NOMO-1 treated with dmso at 0.1 percent for 144 hours (cell line): Measurements from ENCODE around the gene ANGPT4.
"Not testable (repeated sequence)": the region's sequence is repeated elsewhere in the genome, so short reads cannot be mapped to it uniquely, and the experiment has no call there.

Experiments used
- DNase-seq: peaks from one replicate; lab custom pipeline; 2025; ENCODE audit not compliant: unreplicated experiment; lab: John Stamatoyannopoulos, UW

Gene ANGPT4

GRCh38 chr20:909641-910040 lies 6.5 kb downstream of the ANGPT4 start:
- no peak for DNase-seq

- DNase-seq, result no peak
Observed at GRCh38 chr20:906703-907270, 9.3 kb downstream of the ANGPT4 start.

GRCh38 chr20:906001-906520 lies 10.1 kb downstream of the ANGPT4 start:
- no peak for DNase-seq

- DNase-seq, result peak; percentile 72
Observed at GRCh38 chr20:905396-905961, 10.7 kb downstream of the ANGPT4 start.

GRCh38 chr20:904039-904545 lies 12.0 kb downstream of the ANGPT4 start:
- no peak for DNase-seq

- DNase-seq, result not testable (repeated sequence)
Observed at GRCh38 chr20:897436-897835, 18.7 kb downstream of the ANGPT4 start.

- DNase-seq, result no peak
Observed at GRCh38 chr20:896501-897025, 19.6 kb downstream of the ANGPT4 start.

GRCh38 chr20:892371-892770 lies 23.8 kb downstream of the ANGPT4 start:
- DNase-seq, result not testable (repeated sequence)

GRCh38 chr20:891706-892080 lies 24.4 kb downstream of the ANGPT4 start:
- no peak for DNase-seq

GRCh38 chr20:891058-891705 lies 25.0 kb downstream of the ANGPT4 start:
- DNase-seq, result no peak

GRCh38 chr20:890666-891057 lies 25.5 kb downstream of the ANGPT4 start:
- DNase-seq, result no peak

GRCh38 chr20:889932-890463 lies 26.1 kb downstream of the ANGPT4 start:
- no peak for DNase-seq

- DNase-seq, result no peak
Observed at GRCh38 chr20:889106-889505, 27.0 kb downstream of the ANGPT4 start.

- DNase-seq, result no peak
Observed at GRCh38 chr20:888057-888456, 28.1 kb downstream of the ANGPT4 start.

GRCh38 chr20:887137-887536 lies 29.0 kb downstream of the ANGPT4 start:
- DNase-seq, result no peak

- DNase-seq, result no peak
Observed at GRCh38 chr20:884983-885952, 30.9 kb downstream of the ANGPT4 start.

- DNase-seq, result no peak
Observed at GRCh38 chr20:881783-882144, 34.4 kb downstream of the ANGPT4 start.

GRCh38 chr20:881051-881782 lies 34.9 kb downstream of the ANGPT4 start:
- peak; percentile 45 for DNase-seq

- DNase-seq, result no peak
Observed at GRCh38 chr20:879626-880025, 36.5 kb downstream of the ANGPT4 start.
